HUES64 (cell line): ENCODE data around the gene HIGD1B.

Source experiments
- H3K27ac ChIP-seq: 2 replicates; pipeline ENCODE4 v1.7.0; 2013; ENCODE audit warnings: low read depth, low read length, inconsistent platforms
- H3K27me3 ChIP-seq: 2 replicates; pipeline ENCODE4 v1.6.1; 2013; ENCODE audit warnings: mild to moderate bottlenecking, low read length; ENCODE audit not compliant: insufficient read depth
- H3K36me3 ChIP-seq: 2 replicates; pipeline ENCODE4 v1.6.1; 2013; ENCODE audit warnings: mild to moderate bottlenecking, low read length; ENCODE audit not compliant: insufficient read depth
- H3K4me1 ChIP-seq: 2 replicates; pipeline ENCODE4 v1.6.1; 2013; ENCODE audit warnings: mild to moderate bottlenecking, low read length, moderate library complexity; ENCODE audit not compliant: insufficient read depth
- H3K4me3 ChIP-seq: 2 replicates; pipeline ENCODE4 v1.5.1; 2013; ENCODE audit warnings: mild to moderate bottlenecking, low read length, moderate library complexity
- H3K9ac ChIP-seq: 2 replicates; pipeline ENCODE4 v1.6.1; 2013; ENCODE audit warnings: mild to moderate bottlenecking, low read depth, low read length
- H3K9me3 ChIP-seq: 2 replicates; pipeline ENCODE4 v1.6.1; 2013; ENCODE audit warnings: low read depth, low read length; ENCODE audit not compliant: insufficient read depth
- WGBS: fragments of 150-250, 120-280 bp; methylation state at CpG from one replicate; pipeline ENCODE4 v1.1.7; 2013; ENCODE audit warnings: missing lambda C conversion rate; 5-methylcytosine and 5-hydroxymethylcytosine counted together

Gene HIGD1B

DNA sequence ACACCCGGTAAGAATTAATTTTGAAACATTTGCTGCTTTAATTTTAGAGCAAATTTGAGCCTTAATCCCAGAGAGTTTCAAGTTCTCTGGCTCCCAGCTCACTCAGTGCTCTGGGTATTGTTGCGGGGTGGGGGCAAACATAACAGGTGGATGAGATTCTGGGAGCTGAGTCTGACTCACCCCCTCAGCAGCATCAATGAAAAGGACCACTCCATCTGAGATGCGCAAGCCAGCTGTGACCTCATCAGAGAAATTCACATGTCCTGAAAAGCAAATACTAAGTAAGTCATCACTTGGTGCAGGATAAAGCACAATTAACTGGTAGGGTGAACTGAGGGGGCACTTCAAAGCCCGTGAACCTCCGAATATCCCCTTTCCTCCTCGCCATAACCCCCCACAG is 31.7 kb downstream of the HIGD1B start:
- WGBS: 93% methylated on average over 6 of the region's 6 CpGs
- Histone ChIP-seq H3K9me3 (no peaks in the 10 kb centered on the region), H3K27ac (no peak overlapping the region), H3K4me3 (no peak overlapping the region), H3K27me3 (no peaks in the 10 kb centered on the region), H3K4me1 (no peaks in the 10 kb centered on the region), H3K36me3 (peaks cover 91% of the 10 kb centered on the region), H3K9ac (no peak overlapping the region)

DNA sequence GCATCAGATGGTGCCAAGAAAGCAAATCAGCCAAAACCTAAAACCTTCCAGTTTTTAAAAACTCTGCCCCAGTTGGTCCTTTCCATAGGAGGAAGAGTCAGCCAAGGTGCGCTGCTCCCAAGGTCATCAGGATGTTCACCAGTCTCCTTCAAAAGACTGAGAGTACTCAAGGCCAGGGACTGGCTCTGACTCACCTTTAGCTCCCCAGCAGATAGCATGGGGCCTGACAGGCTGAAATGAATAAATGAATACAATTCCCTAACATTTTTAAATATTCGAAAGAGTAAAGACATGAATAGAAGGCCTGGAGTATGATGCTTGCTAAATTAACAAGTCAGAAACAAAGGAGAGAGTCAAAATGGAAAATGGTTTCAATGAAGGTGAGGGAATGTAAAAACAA is 32.4 kb downstream of the HIGD1B start:
- Histone ChIP-seq H3K4me1 (no peaks in the 10 kb centered on the region), H3K27ac (no peak overlapping the region), H3K27me3 (no peaks in the 10 kb centered on the region), H3K9me3 (no peaks in the 10 kb centered on the region), H3K9ac (no peak overlapping the region), H3K4me3 (no peak overlapping the region), H3K36me3 (peaks cover 91% of the 10 kb centered on the region)
- 97% methylated on average over 2 of the region's 2 CpGs for WGBS

DNA sequence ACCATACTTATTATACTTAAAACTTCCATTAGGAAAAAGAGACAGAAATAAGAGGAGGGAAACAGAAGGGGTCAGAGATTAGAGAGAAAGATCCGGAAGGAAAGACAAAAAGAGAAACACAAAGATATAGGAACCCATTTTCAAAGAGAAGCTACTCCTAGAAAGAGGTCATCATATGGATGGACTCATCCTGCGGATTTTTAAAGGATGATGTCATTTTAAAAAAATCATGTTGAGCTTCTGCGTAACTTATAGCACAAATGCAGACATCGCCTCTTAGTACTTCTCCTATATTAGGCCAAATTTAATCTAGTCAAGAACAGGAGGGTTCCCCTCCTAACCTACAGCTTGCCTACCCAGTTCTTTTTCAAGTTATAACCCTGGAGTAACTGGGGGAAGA is 33.5 kb downstream of the HIGD1B start:
- Histone ChIP-seq H3K9ac (no peak overlapping the region), H3K4me3 (no peak overlapping the region), H3K27me3 (no peaks in the 10 kb centered on the region), H3K36me3 (peaks cover 94% of the 10 kb centered on the region), H3K9me3 (no peaks in the 10 kb centered on the region), H3K4me1 (no peaks in the 10 kb centered on the region), H3K27ac (no peak overlapping the region)
- WGBS: 95% methylated on average over 4 of the region's 4 CpGs

DNA sequence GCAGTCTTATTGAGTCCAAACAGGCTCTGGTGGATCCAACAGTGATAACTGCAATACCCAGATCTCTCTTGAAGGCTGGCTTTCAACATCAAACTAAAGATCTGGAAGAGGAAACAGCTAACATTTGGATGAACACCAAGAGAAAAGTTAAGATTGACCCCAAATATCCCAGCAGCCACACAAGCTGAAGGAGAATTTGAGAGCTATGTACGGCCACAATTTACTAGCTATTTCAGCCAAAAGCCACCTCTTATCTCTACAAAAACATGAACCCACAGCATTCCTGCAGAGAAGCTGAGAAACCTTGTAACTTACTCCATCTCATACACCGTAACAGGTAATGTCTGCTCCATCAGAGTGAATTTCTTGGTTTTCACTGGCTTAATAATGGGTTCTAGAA is 37.3 kb downstream of the HIGD1B start:
- Histone ChIP-seq H3K4me1 (no peaks in the 10 kb centered on the region), H3K4me3 (no peak overlapping the region), H3K36me3 (peaks cover 86% of the 10 kb centered on the region), H3K27ac (no peak overlapping the region), H3K27me3 (no peaks in the 10 kb centered on the region), H3K9me3 (no peaks in the 10 kb centered on the region), H3K9ac (no peak overlapping the region)
- WGBS: 95% methylated on average over 2 of the region's 2 CpGs

GRCh38 chr17:44887016-44887415 is 39.3 kb downstream of the HIGD1B start:
- no peak overlapping the region for H3K27ac ChIP-seq
- H3K36me3 ChIP-seq: peaks cover 81% of the 10 kb centered on the region
- no peaks in the 10 kb centered on the region for H3K27me3 ChIP-seq
- H3K9ac ChIP-seq: no peak overlapping the region
- no peaks in the 10 kb centered on the region for H3K4me1 ChIP-seq
- H3K4me3 ChIP-seq: no peak overlapping the region
- H3K9me3 ChIP-seq: no peaks in the 10 kb centered on the region
- 91% methylated on average over 1 of the region's 1 CpG for WGBS

DNA sequence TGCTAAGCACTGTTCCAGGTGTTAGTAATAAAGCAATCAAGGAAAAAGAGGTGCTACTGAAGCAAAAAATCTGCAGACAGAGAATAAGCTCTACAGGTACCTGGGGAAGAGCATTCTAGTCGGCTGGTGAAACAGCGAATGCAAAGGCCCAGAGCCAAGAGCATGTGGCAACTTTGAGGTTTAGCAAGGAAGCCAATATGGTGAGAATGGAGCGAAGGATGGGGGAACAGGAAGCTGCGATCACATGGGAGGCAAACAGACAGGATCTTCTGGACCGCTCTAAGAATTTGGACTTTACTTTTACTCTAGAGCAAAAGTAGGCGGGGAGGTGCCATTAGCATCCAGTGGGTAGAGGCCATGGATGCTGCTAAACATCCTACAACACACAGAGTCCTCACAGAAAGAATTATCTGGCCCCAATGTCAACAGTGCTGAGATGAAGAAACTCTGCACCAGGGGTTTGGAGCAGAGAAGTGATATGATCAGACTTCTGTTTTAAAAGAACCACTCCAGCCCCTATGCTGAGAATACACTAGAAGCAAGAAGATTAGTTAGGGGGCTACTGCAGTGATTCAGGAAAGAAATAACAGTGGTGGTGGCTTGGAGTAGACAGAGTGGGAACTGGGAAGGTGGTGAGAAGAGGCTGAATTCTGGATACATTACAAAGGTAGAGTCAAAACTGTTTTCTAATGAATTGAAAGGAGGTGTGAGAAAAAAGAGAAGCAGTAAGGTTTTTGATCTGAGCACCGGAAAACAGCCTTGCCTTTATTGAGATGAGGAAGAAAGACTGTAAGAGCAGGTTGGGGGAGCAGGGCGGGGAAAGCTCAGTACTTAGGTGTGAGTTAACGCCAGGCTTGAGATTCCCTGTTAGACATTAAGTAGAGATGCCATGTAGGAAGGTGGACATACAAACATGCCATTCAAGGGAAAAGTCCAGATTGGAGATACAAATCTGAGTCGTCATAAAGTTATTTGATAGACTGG is 40.6 kb downstream of the HIGD1B start:
- H3K4me1 ChIP-seq: no peaks in the 10 kb centered on the region
- no peak overlapping the region for H3K9ac ChIP-seq
- WGBS: 93% methylated on average over 10 of the region's 10 CpGs
- peaks cover 80% of the 10 kb centered on the region for H3K36me3 ChIP-seq
- H3K9me3 ChIP-seq: no peaks in the 10 kb centered on the region
- no peak overlapping the region for H3K4me3 ChIP-seq
- no peaks in the 10 kb centered on the region for H3K27me3 ChIP-seq
- H3K27ac ChIP-seq: no peak overlapping the region

DNA sequence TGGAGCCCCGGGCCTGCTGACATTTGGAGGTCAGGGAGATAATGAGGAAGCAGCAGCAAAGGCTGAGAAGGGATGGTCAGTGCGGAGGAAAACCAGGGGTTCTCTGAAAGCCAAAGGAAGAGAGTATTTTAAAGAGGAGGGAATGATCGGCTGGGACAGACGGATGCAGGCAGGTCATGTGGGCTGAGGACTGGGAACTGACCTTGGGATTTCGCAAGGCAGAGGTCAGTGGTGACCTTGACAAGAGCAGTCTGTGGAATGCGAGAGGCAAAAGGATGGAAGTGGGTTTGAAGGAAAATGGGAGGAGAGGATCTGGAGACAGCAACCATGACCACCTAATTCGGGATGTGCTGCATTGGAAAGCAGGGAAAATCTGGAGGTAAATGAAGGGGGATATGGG is 41.3 kb downstream of the HIGD1B start:
- H3K9ac ChIP-seq: no peak overlapping the region
- H3K27me3 ChIP-seq: no peaks in the 10 kb centered on the region
- H3K36me3 ChIP-seq: peaks cover 79% of the 10 kb centered on the region
- WGBS: 93% methylated on average over 7 of the region's 7 CpGs
- H3K4me1 ChIP-seq: no peaks in the 10 kb centered on the region
- no peak overlapping the region for H3K27ac ChIP-seq
- no peak overlapping the region for H3K4me3 ChIP-seq
- H3K9me3 ChIP-seq: no peaks in the 10 kb centered on the region

- Histone ChIP-seq H3K4me1 (no peaks in the 10 kb centered on the region), H3K36me3 (peaks cover 65% of the 10 kb centered on the region), H3K9me3 (no peaks in the 10 kb centered on the region), H3K9ac (no peak overlapping the region), H3K27ac (peak overlapping the region; percentile 77; the same call in 1 of the 2 replicates), H3K4me3 (no peak overlapping the region), H3K27me3 (no peaks in the 10 kb centered on the region)
These were observed 44.6 kb downstream of the HIGD1B start for GRCh38 chr17:44892250-44892649.

- H3K36me3 ChIP-seq: peaks cover 53% of the 10 kb centered on the region
These were observed 47.0 kb downstream of the HIGD1B start for GRCh38 chr17:44894642-44895041.

GRCh38 chr17:44898768-44899073 is 51.0 kb downstream of the HIGD1B start:
- H3K27ac ChIP-seq: peak overlapping the region; percentile 97
- 1% methylated on average over 7 of the region's 7 CpGs for WGBS

More at GRCh38 chr17:44894642-44895041, 47.0 kb downstream of the HIGD1B start:
- no peaks in the 10 kb centered on the region for H3K27me3 ChIP-seq
- WGBS: 96% methylated on average over 4 of the region's 4 CpGs
- no peaks in the 10 kb centered on the region for H3K4me1 ChIP-seq
- H3K27ac ChIP-seq: no peak overlapping the region
- H3K4me3 ChIP-seq: no peak overlapping the region
- H3K9ac ChIP-seq: no peak overlapping the region
- H3K9me3 ChIP-seq: no peaks in the 10 kb centered on the region

GRCh38 chr17:44899074-44899782 is 51.5 kb downstream of the HIGD1B start, which contains the start of gene EFTUD2:
EFTUD2 (minus strand) TSS chr17:44899445; CDS start chr17:44894521, 4,924 bp downstream.
- no peaks in the 10 kb centered on the region for H3K4me1 ChIP-seq
- peak within 1 kb of the TSS; percentile 97 for H3K27ac ChIP-seq
- H3K9ac ChIP-seq: peak within 1 kb of the TSS; percentile 96
- under 1% methylated on average over 54 of the region's 54 CpGs for WGBS
- H3K27me3 ChIP-seq: no peaks in the 10 kb centered on the region
- H3K9me3 ChIP-seq: no peaks in the 10 kb centered on the region
- H3K36me3 ChIP-seq: peaks cover 16% of the 10 kb centered on the region
- H3K4me3 ChIP-seq: peak within 1 kb of the TSS; percentile 98

More at GRCh38 chr17:44898768-44899073, 51.0 kb downstream of the HIGD1B start:
- Histone ChIP-seq H3K9ac (peak overlapping the region; percentile 96), H3K4me1 (no peaks in the 10 kb centered on the region), H3K27me3 (no peaks in the 10 kb centered on the region), H3K9me3 (no peaks in the 10 kb centered on the region), H3K36me3 (peaks cover 21% of the 10 kb centered on the region), H3K4me3 (peak overlapping the region; percentile 98)
